ENCODE data around the gene TBC1D1. TPM values are rescaled to one million over a fixed set of nuclear protein-coding genes. Genes with fewer than 3 reads are reported as not detected.
A peak's percentile ranks its signal among the peaks of the same experiment; 100 is the strongest.

Gene TBC1D1
- total RNA-seq, 3 donors from 2014 or later (not counting 1 experiment from before 2014, with no cell fraction given), result 59.2 to 78.6 (median 68.5) TPM

GRCh38 chr4:38174801-38175200 lies 283.9 kb downstream of the TBC1D1 start:
- ATAC-seq (no peak), DNase-seq (no peak)
- peaks cover 33 to 37% of the 10 kb centered on the region in 2 donors for H3K4me1 Mint-ChIP-seq
- Histone ChIP-seq H3K9me3 (ENCODE audit: control insufficient read depth, insufficient read depth, low read length) (peaks cover 5% of the 10 kb centered on the region), H3K27ac (ENCODE audit: low read length) (no peak overlapping the region), H3K4me1 (ENCODE audit: control insufficient read depth, insufficient read depth, low read length) (peaks cover 28% of the 10 kb centered on the region), H3K4me3 (ENCODE audit: low read length) (no peak overlapping the region), H3K36me3 (ENCODE audit: control insufficient read depth, insufficient read depth, low read length) (no peaks in the 10 kb centered on the region), H3K27me3 (ENCODE audit: control insufficient read depth, insufficient read depth, low read length) (no peaks in the 10 kb centered on the region)
- no peaks in the 10 kb centered on the region for H3K9me3 Mint-ChIP-seq
- no peak overlapping the region for H3K4me3 Mint-ChIP-seq
- TF ChIP-seq CTCF (IDR thresholded peaks at IDR 0.05), result no peak
- WGBS (ENCODE audit: insufficient coverage), result 75% methylated on average over 2 of the region's 2 CpGs
- H3K27ac Mint-ChIP-seq, result peak overlapping the region in 1 of 2 donors; percentile 2
- intact Hi-C loops (cut with micrococcal nuclease), result loop anchor here (5.0 kb wide), 1 partner anchor 138 kb away; no protein-coding TSS in a partner anchor
- peaks cover 2 to 4% of the 10 kb centered on the region in 2 donors for H3K27me3 Mint-ChIP-seq (ENCODE audit: low read depth in 2 of 2)
- H3K36me3 Mint-ChIP-seq, result no peaks in the 10 kb centered on the region

GRCh38 chr4:38176165-38176564 lies 285.3 kb downstream of the TBC1D1 start:
- Histone ChIP-seq H3K9me3 (ENCODE audit: control insufficient read depth, insufficient read depth, low read length) (peaks cover 5% of the 10 kb centered on the region), H3K4me3 (ENCODE audit: low read length) (no peak overlapping the region), H3K36me3 (ENCODE audit: control insufficient read depth, insufficient read depth, low read length) (no peaks in the 10 kb centered on the region), H3K4me1 (ENCODE audit: control insufficient read depth, insufficient read depth, low read length) (peaks cover 28% of the 10 kb centered on the region), H3K27me3 (ENCODE audit: control insufficient read depth, insufficient read depth, low read length) (no peaks in the 10 kb centered on the region), H3K27ac (ENCODE audit: low read length) (no peak overlapping the region)
- ATAC-seq, result no peak
- Mint-ChIP-seq H3K36me3 (no peaks in the 10 kb centered on the region), H3K9me3 (no peaks in the 10 kb centered on the region), H3K27ac (no peak overlapping the region), H3K4me3 (peak overlapping the region; percentile 58), H3K4me1 (peaks cover 36 to 40% of the 10 kb centered on the region in 2 donors), H3K27me3 (ENCODE audit: low read depth in 2 of 2) (peaks cover 2 to 7% of the 10 kb centered on the region in 2 donors)
- no peak for TF ChIP-seq CTCF (IDR thresholded peaks at IDR 0.05)
- intact Hi-C loops (cut with micrococcal nuclease), result loop anchor here (5.0 kb wide), 1 partner anchor 136 kb away; no protein-coding TSS in a partner anchor
- no peak for DNase-seq
- WGBS (ENCODE audit: insufficient coverage), result 84% methylated on average over 7 of the region's 7 CpGs

- WGBS (ENCODE audit: insufficient coverage), result 4% methylated on average over 8 of the region's 8 CpGs
- no peaks in the 10 kb centered on the region for H3K36me3 ChIP-seq (ENCODE audit: control insufficient read depth, insufficient read depth, low read length)
- H3K4me3 ChIP-seq (ENCODE audit: low read length), result no peak overlapping the region
- Mint-ChIP-seq H3K4me1 (peaks cover 36 to 40% of the 10 kb centered on the region in 2 donors), H3K27me3 (ENCODE audit: low read depth in 2 of 2) (peaks cover 2 to 7% of the 10 kb centered on the region in 2 donors), H3K36me3 (no peaks in the 10 kb centered on the region), H3K9me3 (no peaks in the 10 kb centered on the region), H3K4me3 (peak overlapping the region; percentile 78), H3K27ac (peak overlapping the region; percentile 53 to 79)
- peaks cover 28% of the 10 kb centered on the region for H3K4me1 ChIP-seq (ENCODE audit: control insufficient read depth, insufficient read depth, low read length)
- peak in 1 of 2 donors; percentile 70 for DNase-seq
- peak; percentile 41 to 72 (median 63) for ATAC-seq
- no peak for TF ChIP-seq CTCF (IDR thresholded peaks at IDR 0.05)
- no peaks in the 10 kb centered on the region for H3K27me3 ChIP-seq (ENCODE audit: control insufficient read depth, insufficient read depth, low read length)
- peak overlapping the region; percentile 30 for H3K27ac ChIP-seq (ENCODE audit: low read length)
- intact Hi-C loops (cut with micrococcal nuclease), result loop anchor here (1.0 to 5.0 kb wide), 2 partner anchors 45 to 135 kb away; no protein-coding TSS in a partner anchor
- no peaks in the 10 kb centered on the region for H3K9me3 ChIP-seq (ENCODE audit: control insufficient read depth, insufficient read depth, low read length)
Observed at GRCh38 chr4:38177035-38177546, 286.2 kb downstream of the TBC1D1 start.
